GM12801 (cell line): ENCODE measurements around the gene SMAD7.

Experiments
- CTCF ChIP-seq: IDR thresholded peaks from one replicate; pipeline ENCODE4 v1.5.1; 2011; ENCODE audit warnings: control low read depth; ENCODE audit not compliant: insufficient read length; ENCODE audit errors: extremely low read depth

Gene SMAD7

DNA sequence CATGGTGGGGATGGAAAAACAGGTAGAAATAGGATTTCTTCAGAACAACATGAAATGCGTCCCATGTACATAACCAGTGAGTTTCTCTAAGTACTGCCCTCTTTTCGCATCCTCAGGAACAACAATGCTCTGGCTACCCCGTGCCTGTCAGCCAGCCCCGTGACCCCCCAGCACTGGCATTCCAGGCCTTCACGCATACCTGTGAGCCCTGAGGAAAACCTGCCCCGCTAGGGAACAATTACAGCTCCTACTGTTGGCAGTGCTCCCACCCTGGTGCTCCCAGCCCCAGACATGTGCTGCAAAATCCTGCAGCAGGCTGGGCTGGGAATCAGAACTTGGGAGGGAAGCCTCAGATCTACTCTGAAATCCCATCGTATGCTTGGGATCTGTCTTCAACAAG is 9.1 kb downstream of the SMAD7 start:
- no peak for TF ChIP-seq CTCF

- no peak for TF ChIP-seq CTCF
Measured at GRCh38 chr18:48940854-48941611, 9.7 kb downstream of the SMAD7 start.

DNA sequence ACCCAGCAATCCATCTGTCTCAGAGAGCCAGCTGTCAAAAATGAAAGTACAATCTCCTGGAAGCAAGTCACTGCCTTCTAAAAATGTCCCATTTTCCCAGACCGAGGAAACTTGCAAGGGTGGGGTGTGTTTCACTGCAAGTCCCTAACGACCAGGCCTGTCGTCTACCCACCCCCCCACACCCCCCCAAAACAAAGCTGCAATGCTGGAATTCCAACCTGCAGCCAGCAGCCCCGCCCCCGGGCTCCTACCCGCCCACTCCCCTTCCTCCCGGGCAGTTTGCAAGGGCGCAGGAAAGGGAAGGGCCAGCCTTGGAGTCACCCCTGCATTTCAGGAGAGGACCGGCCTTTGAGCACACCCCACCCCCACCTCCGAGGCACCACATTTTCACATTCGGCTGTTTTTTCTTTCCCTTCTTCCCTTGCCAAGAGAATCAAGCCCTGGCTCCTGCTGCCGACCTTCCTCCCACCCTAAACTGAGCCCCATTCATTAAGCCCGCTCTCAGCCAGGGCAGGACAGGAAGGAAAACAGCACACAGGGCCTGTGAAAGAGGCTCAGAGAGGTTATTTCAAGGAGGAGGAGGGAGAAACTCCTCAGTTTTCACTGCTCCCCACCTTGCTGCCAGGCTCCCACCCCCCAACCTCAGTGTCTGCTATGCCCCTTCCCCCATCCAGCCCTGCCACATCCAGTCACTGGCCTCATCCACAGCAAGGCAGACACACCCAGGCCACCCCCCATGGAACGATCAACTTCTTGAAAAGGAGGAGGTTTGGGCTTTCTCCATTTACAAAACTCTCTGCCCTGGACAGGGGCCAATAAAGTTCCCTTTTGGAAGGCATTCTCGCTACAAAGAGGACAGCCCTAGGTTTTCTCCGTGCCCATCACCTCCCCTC is 11.3 kb downstream of the SMAD7 start:
- TF ChIP-seq CTCF, result no peak

DNA sequence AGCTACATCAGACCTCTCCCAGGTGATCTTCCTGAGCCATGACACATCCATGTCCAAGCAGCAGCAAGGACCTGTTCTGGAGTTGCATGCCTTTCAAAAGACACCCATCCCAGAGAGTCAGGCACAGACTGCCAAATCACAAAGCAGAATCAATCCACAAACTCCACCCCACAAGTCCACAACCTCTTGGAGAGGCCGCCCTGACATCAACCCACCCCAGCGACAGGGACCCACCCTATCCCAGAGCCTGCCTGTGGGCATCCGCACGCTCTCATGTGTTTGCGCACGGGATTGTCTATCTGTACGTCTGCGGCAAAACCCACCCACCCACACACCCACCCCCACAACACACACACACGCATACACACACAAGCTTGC is 11.9 kb downstream of the SMAD7 start:
- no peak for TF ChIP-seq CTCF

GRCh38 chr18:48937869-48938750 is 12.7 kb downstream of the SMAD7 start:
- TF ChIP-seq CTCF, result no peak

DNA sequence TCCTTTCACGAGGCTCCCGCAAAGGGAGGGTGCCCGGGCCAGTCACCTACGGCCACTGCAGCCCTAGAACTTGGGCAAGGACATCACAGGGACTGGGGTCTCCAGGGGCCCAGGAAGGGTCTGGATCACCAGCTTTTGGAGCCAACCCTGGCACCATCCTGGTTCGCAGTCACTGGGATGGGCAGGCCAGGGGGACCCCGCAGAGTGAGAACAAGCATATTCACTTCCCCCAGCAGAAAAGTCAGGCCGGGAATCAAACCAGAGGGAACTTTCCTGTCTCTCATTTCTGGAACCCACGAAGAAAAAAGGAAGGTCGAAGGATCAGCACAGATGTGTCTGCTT is 15.4 kb downstream of the SMAD7 start:
- TF ChIP-seq CTCF, result no peak
